Heart left ventricle (tissue), 13 donors: ENCODE measurements around the gene REPS2.

Source experiments
- CTCF ChIP-seq, 12 donors: fragments of 200-600 bp; sonication (generic) in 4 of 12; IDR thresholded peaks; one replicate each; pipeline versions ENCODE4 v1.5.0 to v1.8.0; 2018 to 2022; ENCODE audit warnings: antibody characterized with exemption in 12 of 12, mild to moderate bottlenecking in 5 of 12
- POLR2A ChIP-seq, 2 donors: fragments of 450-650 bp; IDR thresholded peaks; one replicate each; pipeline ENCODE4 v1.6.1; 2017; ENCODE audit warnings: antibody characterized with exemption in 2 of 2, mild to moderate bottlenecking in 2 of 2, moderate library complexity in 2 of 2
- donor health status: ischemic (EF 13 %, LVEDD 7.1; RV severe dilation, severe dysfunction).
- donor health status: DM: no; HTN: yes; CAD: no.
- donor health status: DM: no; HTN: no; CAD: no.
- donor health status: ischemic (EF 25% LVEDD 6.9; RV normal size, moderate dysfunction).
- donor health status: ischemic (EF 25% LVEDD 5.7; RV mildly dilated, moderate dysfunction).
- donor health status: ischemic (EF 35%, LVEDD 5.7; RV mildly dilated, moderate dysfunction).
- donor health status: nonischemic (EF 11% LVEDD 7.7; RV severe dilation, severe dysfunction).
- donor health status: DM: yes; HTN: yes; CAD: no.
- donor health status: PGD.
- donor health status: ischemic (EF 29% LVEDD 5.4; RV normal size, mild dysfunction).
- donor health status: nonischemic (EF 23%, LVEDD 6.1; RV moderate dilation, normal function).

- TF ChIP-seq CTCF (IDR thresholded peaks at IDR 0.05) (no peak), POLR2A (IDR thresholded peaks at IDR 0.05) (no peak)
Observed at GRCh38 chrX:17014216-17014615, 67.8 kb downstream of the REPS2 start.
